Activated CD4-positive, CD25-positive, alpha-beta regulatory T cell treated with anti-CD3 and anti-CD28 coated beads, Interleukin-2, amount 50 U/mL, for 72 hours (primary cell): ENCODE measurements around the gene SORCS2.

ENCODE experiments used
- DNase-seq: peaks from one replicate; pipeline ENCODE4 v3.0.0; 2021

Gene SORCS2

GRCh38 chr4:7630568-7631287, 438.4 kb downstream of the SORCS2 start:
- DNase-seq: no peak

GRCh38 chr4:7631288-7632014, 439.1 kb downstream of the SORCS2 start:
- no peak for DNase-seq

- DNase-seq: no peak
Measured at GRCh38 chr4:7632341-7632740, 440.0 kb downstream of the SORCS2 start.

GRCh38 chr4:7632971-7633370, 440.6 kb downstream of the SORCS2 start:
- no peak for DNase-seq

GRCh38 chr4:7634661-7635251, 442.4 kb downstream of the SORCS2 start:
- no peak for DNase-seq

GRCh38 chr4:7635445-7636239, 443.3 kb downstream of the SORCS2 start:
- DNase-seq: no peak

- no peak for DNase-seq
Measured at GRCh38 chr4:7636240-7636508, 443.8 kb downstream of the SORCS2 start.

GRCh38 chr4:7637139-7637538, 444.8 kb downstream of the SORCS2 start:
- no peak for DNase-seq

GRCh38 chr4:7637971-7638370, 445.6 kb downstream of the SORCS2 start:
- no peak for DNase-seq

- DNase-seq: no peak
Measured at GRCh38 chr4:7638489-7638888, 446.2 kb downstream of the SORCS2 start.

GRCh38 chr4:7638984-7639789, 446.8 kb downstream of the SORCS2 start:
- no peak for DNase-seq

- no peak for DNase-seq
Measured at GRCh38 chr4:7640136-7640535, 447.8 kb downstream of the SORCS2 start.

GRCh38 chr4:7641712-7642111, 449.4 kb downstream of the SORCS2 start:
- DNase-seq: no peak

- no peak for DNase-seq
Measured at GRCh38 chr4:7642741-7643458, 450.6 kb downstream of the SORCS2 start.

GRCh38 chr4:7645158-7645557, 452.8 kb downstream of the SORCS2 start:
- no peak for DNase-seq

GRCh38 chr4:7645956-7646355, 453.6 kb downstream of the SORCS2 start:
- DNase-seq: no peak

GRCh38 chr4:7646384-7647061, 454.2 kb downstream of the SORCS2 start:
- no peak for DNase-seq

- no peak for DNase-seq
Measured at GRCh38 chr4:7647186-7647585, 454.8 kb downstream of the SORCS2 start.

GRCh38 chr4:7647600-7648543, 455.5 kb downstream of the SORCS2 start:
- DNase-seq: no peak
